Kasumi-1 (cell line): ENCODE measurements around the gene NBR1.
"Not testable (repeated sequence)": the region's sequence is repeated elsewhere in the genome, so short reads cannot be mapped to it uniquely, and the experiment has no call there.

Source experiments
- DNase-seq, 2 experiments: peaks; one replicate each; lab custom pipeline; 2025; lab: John Stamatoyannopoulos, UW

The NBR1 gene

GRCh38 chr17:43170766-43171585, at the start of gene NBR1:
Gene NBR1, plus strand, starts transcription at chr17:43171214. Its CDS starts 4,586 bp downstream, at chr17:43175800.
- DNase-seq, result peak; percentile 98 to 99

GRCh38 chr17:43125133-43125966, 45.7 kb upstream of the NBR1 start, which contains the start of gene BRCA1:
Gene BRCA1, minus strand, starts transcription at chr17:43125364. Its CDS starts 1,268 bp downstream, at chr17:43124096.
- DNase-seq, result peak; percentile 99

DNA sequence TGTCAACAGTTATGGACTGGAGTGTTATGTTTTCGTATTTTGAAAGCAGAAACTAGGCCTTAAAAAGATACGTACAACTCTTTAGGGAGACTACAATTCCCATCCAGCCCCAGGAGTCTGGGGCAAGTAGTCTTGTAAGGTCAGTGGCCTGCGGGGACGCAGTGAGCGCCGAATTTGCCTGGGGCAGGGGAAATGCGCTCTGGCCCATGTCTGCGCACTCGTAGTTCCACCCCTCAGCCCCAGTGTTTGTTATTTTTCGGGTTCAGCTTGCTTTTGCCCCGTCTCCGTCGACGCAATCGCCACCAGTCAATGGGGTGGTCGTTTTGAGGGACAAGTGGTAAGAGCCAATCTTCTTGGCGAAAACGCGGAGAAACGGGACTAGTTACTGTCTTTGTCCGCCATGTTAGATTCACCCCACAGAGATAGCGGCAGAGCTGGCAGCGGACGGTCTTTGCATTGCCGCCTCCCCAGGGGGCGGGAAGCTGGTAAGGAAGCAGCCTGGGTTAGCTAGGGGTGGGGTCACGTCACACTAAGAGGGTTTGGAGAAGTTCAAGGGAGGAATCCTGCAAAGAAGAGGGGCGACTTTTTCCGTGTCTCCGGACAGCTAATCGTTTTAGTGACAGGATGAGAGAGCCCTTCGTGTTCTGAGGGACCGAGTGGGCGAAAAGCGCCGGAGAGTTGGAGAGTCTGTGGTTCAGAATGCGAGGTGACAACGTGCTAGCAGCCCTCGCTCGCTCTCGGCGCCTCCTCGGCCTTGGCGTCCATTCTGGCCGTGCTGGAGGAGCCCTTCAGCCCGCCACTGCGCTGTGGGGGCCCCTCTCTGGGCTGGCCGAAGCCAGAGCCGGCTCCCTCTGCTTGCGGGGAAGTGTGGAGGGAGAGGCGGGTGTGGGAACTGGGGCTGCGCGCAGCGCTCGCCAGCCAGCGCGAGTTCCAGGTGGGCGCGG, 44.8 kb upstream of the NBR1 start:
- peak; percentile 50 to 70 for DNase-seq

DNA sequence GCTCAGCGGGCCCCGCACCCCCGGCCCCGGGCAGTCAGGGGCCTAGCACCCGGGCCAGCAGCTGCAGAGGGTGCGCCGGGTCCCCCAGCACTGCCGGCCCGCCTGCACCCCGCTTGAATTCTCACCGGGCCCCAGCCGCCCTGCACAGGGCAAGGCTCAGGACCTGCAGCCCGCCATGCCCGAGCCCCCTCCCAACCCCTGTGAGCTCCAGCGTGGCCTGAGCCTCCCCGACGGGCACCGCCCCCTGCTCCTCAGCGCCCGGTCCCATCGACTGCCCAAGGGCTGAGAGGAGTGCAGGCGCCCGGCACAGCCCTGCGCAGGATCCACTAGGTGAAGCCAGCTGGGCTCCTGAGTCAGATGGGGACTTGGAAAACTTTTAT, 44.1 kb upstream of the NBR1 start:
- DNase-seq, result no peak

DNA sequence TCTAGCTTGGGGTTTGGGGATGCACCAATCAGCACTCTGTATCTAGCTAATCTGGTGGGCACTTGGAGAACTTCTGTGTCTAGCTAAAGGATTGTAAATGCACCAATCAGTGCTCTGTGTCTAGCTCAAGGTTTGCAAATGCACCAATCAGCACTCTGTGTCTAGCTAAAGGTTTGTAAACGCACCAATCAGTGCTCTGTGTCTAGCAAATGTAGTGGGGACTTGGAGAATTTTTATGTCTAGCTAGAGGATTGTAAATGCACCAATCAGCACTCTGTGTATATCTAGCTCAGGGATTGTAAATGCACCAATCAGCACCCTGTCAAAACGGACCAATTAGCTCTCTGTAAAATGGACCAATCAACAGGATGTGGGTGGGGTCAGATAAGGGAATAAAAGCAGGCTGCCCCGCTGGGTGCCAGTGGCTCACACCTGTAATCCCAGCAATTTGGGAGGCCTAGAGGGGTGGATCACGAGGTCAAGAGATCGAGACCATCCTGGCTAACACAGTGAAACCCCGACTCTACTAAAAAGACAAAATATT, 43.6 kb upstream of the NBR1 start:
- not testable (repeated sequence) for DNase-seq

GRCh38 chr17:43129671-43130010, 41.4 kb upstream of the NBR1 start:
- DNase-seq, result no peak

GRCh38 chr17:43132117-43132516, 38.9 kb upstream of the NBR1 start:
- DNase-seq, result no peak

DNA sequence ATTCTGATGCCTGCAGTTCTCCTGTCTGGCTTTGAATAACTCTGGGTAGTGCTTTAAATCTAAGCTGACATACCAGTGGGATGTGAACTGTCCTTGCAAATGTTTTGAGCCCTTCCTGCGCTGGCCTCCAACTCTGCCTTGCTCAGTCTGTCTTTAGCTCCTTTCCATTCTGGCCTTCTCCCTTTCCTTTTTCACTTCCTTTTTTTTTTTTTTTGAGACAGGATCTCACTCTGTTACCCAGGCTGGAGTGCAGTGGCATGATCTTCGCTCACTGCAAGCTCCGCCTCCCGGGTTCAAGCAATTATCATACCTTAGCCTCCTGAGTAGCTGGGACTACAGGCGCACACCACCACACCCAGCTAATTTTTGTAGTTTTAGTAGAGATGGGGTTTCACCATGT, 37.6 kb upstream of the NBR1 start:
- not testable (repeated sequence) for DNase-seq

DNA sequence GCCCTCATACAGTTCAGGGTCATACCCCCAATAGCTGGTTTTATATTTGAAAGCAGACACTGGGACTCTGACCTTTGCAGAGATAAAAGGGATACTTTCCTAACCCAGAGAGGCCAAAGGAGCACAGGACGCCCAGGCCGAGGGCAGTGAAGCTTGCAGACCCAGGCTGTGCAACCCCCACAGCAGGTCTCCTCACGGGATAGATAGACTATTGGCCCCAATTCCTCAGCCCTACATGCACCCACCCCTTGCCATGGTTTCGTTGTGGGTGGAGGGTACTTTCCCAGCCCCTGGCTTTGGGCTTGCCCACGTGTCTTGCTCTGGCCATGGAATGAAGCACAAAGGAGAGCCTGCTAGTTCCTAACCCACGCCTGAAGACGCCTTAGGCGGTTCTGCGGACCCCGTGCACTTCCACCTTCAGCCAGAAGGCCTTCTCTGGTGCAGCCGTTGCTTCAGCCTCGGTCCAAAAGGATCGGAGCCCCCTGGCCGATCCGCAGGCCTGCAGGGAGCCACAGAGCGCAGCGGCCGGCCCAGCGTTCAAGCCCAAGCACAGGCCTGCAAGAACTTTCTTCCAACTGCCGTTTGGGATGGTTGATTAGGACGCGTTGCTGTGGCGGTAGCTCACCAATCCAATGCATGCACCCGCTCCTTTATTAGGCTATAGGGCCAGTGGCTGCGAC, 36.1 kb upstream of the NBR1 start:
- DNase-seq, result no peak

- no peak for DNase-seq
Observed at GRCh38 chr17:43135454-43135819, 35.6 kb upstream of the NBR1 start.

DNA sequence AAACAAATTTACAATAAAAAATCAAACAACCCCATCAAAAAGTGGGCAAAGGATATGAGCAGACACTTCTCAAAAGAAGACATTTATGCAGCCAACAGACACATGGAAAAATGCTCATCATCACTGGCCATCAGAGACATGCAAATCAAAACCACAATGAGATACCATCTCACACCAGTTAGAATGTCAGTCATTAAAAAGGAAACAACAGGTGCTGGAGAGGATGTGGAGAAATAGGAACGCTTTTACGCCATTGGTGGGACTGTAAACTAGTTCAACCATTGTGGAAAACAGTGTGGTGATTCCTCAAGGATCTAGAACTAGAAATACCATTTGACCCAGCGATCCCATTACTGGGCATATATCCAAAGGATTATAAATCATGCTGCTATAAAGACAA, 34.4 kb upstream of the NBR1 start:
- not testable (repeated sequence) for DNase-seq

- not testable (repeated sequence) for DNase-seq
Observed at GRCh38 chr17:43138531-43138930, 32.5 kb upstream of the NBR1 start.

GRCh38 chr17:43140396-43141332, 30.4 kb upstream of the NBR1 start:
- peak; percentile 72 to 81 for DNase-seq

- no peak for DNase-seq
Observed at GRCh38 chr17:43142153-43142552, 28.9 kb upstream of the NBR1 start.

GRCh38 chr17:43143201-43143600, 27.8 kb upstream of the NBR1 start:
- DNase-seq, result no peak

DNA sequence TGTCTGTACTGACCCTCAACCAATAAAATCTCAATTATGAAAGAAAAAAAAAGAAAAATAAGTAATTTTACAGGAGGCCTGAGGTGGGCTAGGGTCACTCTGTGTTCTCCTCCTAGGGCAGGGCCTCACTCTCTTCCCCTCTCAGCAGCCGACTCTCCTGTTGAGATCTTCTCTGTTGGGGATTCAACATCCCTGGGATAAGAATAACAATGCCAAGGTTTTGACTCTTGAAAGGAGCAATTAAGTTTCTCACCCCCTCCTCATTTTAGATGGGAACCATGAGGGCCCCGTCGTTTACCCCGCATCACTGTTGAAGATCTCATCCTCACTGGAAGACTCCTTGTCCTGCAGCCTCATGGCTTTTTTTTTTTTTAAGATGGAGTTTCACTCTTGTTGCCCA, 24.4 kb upstream of the NBR1 start:
- no peak for DNase-seq

DNA sequence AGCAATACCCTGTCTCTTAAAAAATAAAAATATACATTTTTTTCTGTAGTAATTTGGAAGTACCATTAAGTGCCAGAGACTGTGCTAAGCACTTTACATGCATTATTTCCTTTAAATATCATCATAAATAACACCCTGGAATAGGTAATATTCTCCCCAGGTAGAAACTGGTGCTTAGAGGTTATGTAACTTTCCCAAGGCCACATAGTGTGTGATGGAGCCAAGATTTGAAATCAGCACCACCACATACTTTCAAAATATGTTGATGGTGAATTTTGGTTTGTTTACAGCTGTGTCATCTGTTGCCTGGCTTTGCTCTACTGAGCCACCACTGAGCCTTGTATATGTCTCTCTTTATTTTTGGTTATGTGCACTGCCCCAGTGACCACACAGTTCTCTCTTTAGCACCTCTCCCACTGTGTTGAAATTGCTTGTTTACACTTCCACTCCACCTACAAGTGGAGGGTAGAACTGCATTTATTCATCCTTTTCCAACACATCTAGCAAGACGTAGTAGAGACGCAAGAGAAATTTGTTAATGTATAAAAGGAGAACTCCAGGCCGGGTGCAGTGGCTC, 19.0 kb upstream of the NBR1 start:
- no peak for DNase-seq

DNA sequence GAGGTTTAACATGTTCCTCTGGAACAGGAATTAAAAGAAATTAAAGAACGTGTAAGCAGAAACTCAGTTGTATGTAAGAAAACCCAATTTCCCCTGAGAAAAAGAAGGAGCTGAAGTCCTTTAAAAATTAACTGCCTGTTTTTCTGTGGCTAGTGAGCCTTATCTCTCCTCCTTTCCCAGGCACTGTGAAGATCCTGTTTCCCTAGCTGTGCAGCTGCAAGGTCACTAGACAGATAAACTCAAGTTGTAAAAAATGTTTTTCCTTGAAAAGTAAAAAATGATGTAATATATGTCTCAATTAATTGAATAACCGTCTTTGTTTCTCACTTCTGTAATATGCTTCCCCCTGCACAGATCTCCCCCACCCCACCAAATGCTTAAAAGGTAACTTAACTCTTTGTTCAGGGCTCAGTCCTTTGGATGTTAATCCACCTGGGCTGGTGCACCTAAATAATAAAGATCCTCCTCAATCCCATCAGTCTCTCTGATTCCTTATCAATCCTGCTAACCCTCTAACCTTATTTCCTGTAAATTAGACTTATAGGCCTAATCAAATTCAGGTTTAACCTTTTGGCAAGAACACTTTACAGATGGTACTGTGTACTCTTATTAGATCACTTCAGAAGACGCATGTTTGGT, 17.7 kb upstream of the NBR1 start:
- DNase-seq, result not testable (repeated sequence)

DNA sequence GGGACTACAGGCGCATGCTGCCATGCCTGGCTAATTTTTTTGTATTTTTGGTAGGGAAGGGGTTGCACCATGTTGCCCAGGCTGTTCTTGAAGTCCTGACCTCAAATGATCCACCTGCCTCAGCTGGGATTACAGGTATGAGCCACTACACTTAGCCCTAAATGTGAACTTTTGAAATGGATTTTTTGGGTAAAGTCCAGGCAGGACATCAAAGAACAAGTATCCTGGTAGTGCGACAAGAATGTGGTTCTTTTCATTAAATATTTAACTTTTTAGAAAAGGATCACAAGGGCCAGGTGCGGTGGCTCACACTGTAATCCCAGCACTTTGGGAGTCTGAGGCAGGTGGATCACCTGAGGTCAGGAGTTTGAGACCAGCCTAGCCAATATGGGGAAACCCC, 15.3 kb upstream of the NBR1 start:
- no peak for DNase-seq
